ENCODE measurements around the gene RIPOR3.

- no peak for TF ChIP-seq POLR2A (IDR thresholded peaks at IDR 0.05; ENCODE audit: low read length)
- TF ChIP-seq GATA1 (IDR thresholded peaks at IDR 0.05; ENCODE audit: low read depth, low read length): no peak
Observed at GRCh38 chr20:50579511-50579910, 111.8 kb downstream of the RIPOR3 start.
